Upper lobe of right lung (tissue), 1 donor: ENCODE data around the gene FAM222B. TPM values are rescaled to one million over a fixed set of nuclear protein-coding genes. Genes with fewer than 3 reads are reported as not detected.
"Not testable (repeated sequence)": the region's sequence is repeated elsewhere in the genome, so short reads cannot be mapped to it uniquely, and the experiment has no call there.

Experiments
- ATAC-seq: fragments of 200-7000 bp; cut with Tn5 transposase; one replicate; pipeline ENCODE4 v1.9.1; 2020; ENCODE audit warnings: mild to moderate bottlenecking, moderate library complexity
- DNase-seq: peaks from one replicate; pipeline ENCODE4 v3.0.0-alpha.2; 2020
- H3K27ac ChIP-seq: fragments of 200-600 bp; one replicate; pipeline ENCODE4 v1.8.0; 2022
- H3K27me3 ChIP-seq: fragments of 200-600 bp; one replicate; pipeline ENCODE4 v1.8.0; 2022; ENCODE audit warnings: mild to moderate bottlenecking
- H3K36me3 ChIP-seq: fragments of 200-600 bp; one replicate; pipeline ENCODE4 v1.8.0; 2022
- H3K4me1 ChIP-seq: fragments of 200-600 bp; one replicate; pipeline ENCODE4 v1.8.0; 2022
- H3K4me3 ChIP-seq: fragments of 200-600 bp; one replicate; pipeline ENCODE4 v1.8.0; 2022; ENCODE audit warnings: mild to moderate bottlenecking
- H3K9me3 ChIP-seq: fragments of 200-600 bp; one replicate; pipeline ENCODE4 v1.8.0; 2022
- intact Hi-C: fragments of 100-400 bp; cut with DNase I; formaldehyde crosslinking; loops from one replicate; pipeline ENCODE4 v1.11.0; 2022
- total RNA-seq: library from RNA; stranded (reverse); fragmentation: NEBNext Ultra II Directional; extraction: Animal tissue kit (Norgen Biotek cat#: 25700); gene quantifications from one replicate; pipeline ENCODE4 v1.2.1, GENCODE V29; 2021
- TF ChIP-seq, protein P1 (sequence below): fragments of 200-600 bp; IDR thresholded peaks from one replicate; pipeline ENCODE4 v1.8.0; 2022; ENCODE audit warnings: antibody characterized with exemption
- donor health status: DM: no; HTN: yes; CAD: no; lungs with severe emphysema.

The FAM222B gene
- total RNA-seq, 1 donor from 2014 or later, result 22.2 TPM

DNA sequence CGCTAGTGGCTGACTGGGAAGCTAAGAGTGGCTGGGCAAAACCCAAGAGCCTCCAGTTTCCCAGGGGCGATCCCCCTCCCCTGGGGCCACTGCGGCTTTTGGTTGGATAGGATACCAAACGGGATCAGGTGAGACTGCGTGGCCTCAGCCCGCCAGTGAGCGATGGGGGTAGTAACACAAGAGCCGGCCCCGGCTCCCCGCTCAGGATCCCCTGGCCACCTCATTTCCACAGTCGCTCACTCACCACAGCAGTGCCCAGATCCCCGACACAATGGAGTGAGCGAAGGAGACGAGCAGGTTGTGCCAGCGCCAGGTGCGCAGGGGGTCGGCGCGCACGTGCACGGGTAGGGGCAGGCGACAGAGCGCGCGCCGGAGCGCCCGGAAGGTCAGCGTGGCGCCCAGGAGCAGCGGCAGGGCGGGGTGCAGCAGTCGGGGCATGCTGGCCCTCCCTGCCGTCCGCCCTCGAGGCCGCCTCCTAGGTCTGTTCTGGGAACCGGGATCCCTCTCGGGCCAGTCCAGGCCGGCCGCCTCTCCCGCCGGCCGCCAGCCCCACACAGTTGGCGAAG, 116.8 kb downstream of the FAM222B start:
- intact Hi-C loops, result no loop called here

DNA sequence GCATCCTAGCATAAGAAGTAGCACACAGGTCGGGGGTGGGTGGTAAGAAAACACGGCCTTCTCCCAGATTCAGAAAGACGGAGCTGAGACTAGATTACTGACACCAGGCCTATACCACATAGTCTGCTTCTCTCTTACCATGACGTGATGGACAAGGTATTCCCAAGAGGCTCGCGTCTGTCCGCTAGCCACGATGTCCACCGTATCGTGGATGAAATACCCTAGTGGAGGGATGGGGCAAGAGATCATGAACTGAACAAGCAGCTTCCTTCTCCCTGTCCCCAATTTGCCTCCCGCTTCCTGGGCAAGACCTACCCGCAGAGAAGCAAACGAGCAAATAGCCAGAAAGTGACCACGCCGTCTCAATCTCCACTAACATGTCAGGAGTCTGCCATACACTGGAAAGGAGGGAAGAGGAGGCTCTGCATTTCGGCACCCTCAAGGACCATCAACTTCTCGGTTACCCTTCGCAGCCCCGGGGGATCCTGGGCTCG, 117.4 kb downstream of the FAM222B start:
- DNase-seq (no peak), ATAC-seq (no peak)
- peak overlapping the region; percentile 64 for H3K4me3 ChIP-seq
- peaks cover 41% of the 10 kb centered on the region for H3K36me3 ChIP-seq
- H3K27ac ChIP-seq, result peak overlapping the region; percentile 81
- H3K4me1 ChIP-seq, result peaks cover 53% of the 10 kb centered on the region
- TF ChIP-seq, protein P1, sequence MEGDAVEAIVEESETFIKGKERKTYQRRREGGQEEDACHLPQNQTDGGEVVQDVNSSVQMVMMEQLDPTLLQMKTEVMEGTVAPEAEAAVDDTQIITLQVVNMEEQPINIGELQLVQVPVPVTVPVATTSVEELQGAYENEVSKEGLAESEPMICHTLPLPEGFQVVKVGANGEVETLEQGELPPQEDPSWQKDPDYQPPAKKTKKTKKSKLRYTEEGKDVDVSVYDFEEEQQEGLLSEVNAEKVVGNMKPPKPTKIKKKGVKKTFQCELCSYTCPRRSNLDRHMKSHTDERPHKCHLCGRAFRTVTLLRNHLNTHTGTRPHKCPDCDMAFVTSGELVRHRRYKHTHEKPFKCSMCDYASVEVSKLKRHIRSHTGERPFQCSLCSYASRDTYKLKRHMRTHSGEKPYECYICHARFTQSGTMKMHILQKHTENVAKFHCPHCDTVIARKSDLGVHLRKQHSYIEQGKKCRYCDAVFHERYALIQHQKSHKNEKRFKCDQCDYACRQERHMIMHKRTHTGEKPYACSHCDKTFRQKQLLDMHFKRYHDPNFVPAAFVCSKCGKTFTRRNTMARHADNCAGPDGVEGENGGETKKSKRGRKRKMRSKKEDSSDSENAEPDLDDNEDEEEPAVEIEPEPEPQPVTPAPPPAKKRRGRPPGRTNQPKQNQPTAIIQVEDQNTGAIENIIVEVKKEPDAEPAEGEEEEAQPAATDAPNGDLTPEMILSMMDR, result no peak
- no peaks in the 10 kb centered on the region for H3K9me3 ChIP-seq
- no peaks in the 10 kb centered on the region for H3K27me3 ChIP-seq
- intact Hi-C loops, result no loop called here

More for the DNA sequence above, 116.8 kb downstream of the FAM222B start:
- peaks cover 49% of the 10 kb centered on the region for H3K4me1 ChIP-seq
- no peaks in the 10 kb centered on the region for H3K27me3 ChIP-seq
- peaks cover 41% of the 10 kb centered on the region for H3K36me3 ChIP-seq
- peak overlapping the region; percentile 64 for H3K4me3 ChIP-seq
- TF ChIP-seq, protein P1, result no peak
- H3K9me3 ChIP-seq, result no peaks in the 10 kb centered on the region
- peak; percentile 85 for DNase-seq
- peak; percentile 2 for ATAC-seq
- H3K27ac ChIP-seq, result peak overlapping the region; percentile 81

DNA sequence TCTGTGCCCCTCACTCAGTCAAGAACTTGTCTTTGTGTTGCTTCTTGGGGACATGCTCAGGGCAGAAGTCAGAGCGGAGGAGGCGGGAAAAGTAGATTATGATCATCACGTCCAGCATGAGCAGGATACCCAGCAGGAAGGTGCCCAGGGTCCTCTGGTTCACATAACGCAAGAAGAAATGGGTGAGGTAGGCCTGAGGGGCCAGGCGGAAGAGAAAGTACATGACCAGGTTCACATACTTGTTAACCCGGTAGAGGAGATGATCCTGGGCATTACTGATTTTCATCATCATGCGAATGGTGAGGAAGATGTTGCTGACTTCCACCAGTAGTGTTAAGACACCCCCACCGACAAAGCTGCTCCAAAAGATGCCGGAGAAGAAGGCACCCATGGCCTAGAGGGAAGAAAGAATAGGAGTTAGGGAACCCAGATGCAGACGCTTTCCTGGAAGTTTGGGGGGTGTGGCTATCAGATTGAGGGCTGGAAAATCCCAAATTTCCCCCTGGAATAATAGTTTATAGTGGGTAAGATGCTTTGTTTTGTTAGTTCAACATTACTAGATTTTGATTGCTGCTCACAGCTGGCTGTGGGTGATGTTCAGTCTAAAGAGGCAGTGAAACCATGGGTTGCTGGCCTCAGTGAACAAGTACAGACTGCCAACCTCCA, 118.0 kb downstream of the FAM222B start:
- Histone ChIP-seq H3K9me3 (no peaks in the 10 kb centered on the region), H3K4me3 (peak overlapping the region; percentile 64), H3K36me3 (peaks cover 41% of the 10 kb centered on the region), H3K27me3 (no peaks in the 10 kb centered on the region), H3K27ac (peak overlapping the region; percentile 81), H3K4me1 (peaks cover 52% of the 10 kb centered on the region)
- ATAC-seq (no peak), DNase-seq (no peak)
- TF ChIP-seq, protein P1, result no peak
- intact Hi-C loops, result no loop called here

DNA sequence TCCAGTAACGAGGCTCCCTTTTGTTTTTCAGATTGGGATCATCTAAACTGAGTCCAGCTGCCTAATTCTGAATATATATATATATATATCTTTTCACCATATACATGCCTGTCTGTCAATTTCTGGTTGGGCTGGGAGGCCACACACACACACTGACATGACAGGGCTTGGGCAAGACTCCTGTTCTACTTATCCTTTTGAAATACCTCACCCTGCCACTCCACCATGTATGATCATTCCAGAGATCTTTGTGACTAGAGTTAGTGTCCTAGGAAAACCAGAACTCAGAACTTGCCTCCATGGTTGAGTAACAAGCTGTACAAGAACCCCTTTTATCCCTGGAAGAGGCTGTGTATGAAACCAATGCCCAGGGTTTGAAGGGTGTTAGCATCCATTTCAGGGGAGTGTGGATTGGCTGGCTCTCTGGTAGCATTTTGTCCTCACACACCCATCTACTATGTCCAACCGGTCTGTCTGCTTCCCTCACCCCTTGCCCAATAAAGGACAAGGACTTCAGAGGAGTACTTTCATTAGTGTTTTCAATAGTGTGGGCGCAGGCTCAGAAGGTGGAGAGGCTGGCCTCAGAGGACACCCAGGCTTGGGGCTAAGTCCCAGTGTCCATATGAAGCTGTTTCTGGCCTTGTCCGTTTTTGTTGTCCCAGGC, 118.6 kb downstream of the FAM222B start:
- intact Hi-C loops, ATAC-seq, DNase-seq, H3K9me3 ChIP-seq, H3K4me3 ChIP-seq, H3K27me3 ChIP-seq: not testable (repeated sequence)
- Histone ChIP-seq H3K36me3 (peaks cover 41% of the 10 kb centered on the region), H3K27ac (peak overlapping the region; percentile 81), H3K4me1 (peaks cover 49% of the 10 kb centered on the region)

DNA sequence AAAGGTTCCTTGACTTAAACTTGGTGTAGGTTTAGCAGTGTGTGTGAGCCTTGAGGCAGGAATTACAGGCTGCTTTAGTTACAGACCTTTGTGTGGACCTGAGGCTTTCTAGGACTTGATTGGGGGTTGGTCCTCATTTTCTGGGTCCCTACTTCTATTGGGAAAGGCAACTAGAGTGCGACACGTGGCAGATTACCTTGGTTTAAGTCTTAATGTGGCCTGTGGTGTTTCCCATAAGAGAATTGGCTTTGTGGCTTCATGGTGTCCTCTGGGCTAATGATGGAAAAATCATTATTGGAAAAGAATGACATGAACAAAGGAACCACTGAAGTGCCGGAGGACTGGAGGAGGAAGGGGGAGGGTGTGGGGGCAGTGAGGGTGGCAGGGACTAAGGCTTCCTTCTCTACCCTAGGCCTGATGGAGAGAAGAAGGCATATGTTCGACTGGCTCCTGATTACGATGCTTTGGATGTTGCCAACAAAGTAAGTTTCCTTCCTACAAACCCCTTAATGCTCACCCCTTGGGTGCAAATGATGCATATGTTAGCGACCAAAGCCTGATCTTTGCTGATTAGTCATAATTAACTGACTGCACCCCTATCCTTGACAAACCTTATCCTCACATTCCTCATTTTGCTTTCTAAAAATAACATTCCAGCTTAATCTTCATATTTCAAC, 119.3 kb downstream of the FAM222B start:
- no peak for DNase-seq
- H3K27me3 ChIP-seq, result no peaks in the 10 kb centered on the region
- H3K9me3 ChIP-seq, result no peaks in the 10 kb centered on the region
- intact Hi-C loops, result no loop called here
- TF ChIP-seq, protein P1, result no peak
- no peak for ATAC-seq
- peaks cover 41% of the 10 kb centered on the region for H3K36me3 ChIP-seq
- H3K4me3 ChIP-seq, result no peak overlapping the region
- no peak overlapping the region for H3K27ac ChIP-seq
- peaks cover 55% of the 10 kb centered on the region for H3K4me1 ChIP-seq
